AG04449 (cell line): Measurements from ENCODE around the gene BMPR1B.

Source experiments
- CTCF ChIA-PET: fragments of 350-600 bp; formaldehyde crosslinking; extraction: SDS; loops from one replicate; lab custom pipeline; 2021; ENCODE audit warnings: antibody characterized with exemption; lab: Yijun Ruan, JAX
- POLR2A ChIA-PET: fragments of 400-600, 350-600 bp; formaldehyde crosslinking; extraction: SDS; loops from one replicate; lab custom pipeline; 2020; ENCODE audit warnings: antibody characterized with exemption, inconsistent platforms; lab: Yijun Ruan, JAX
- DNase-seq: peaks from one replicate; pipeline ENCODE4 v3.0.0-alpha.2; 2010; ENCODE audit warnings: low read depth, low spot score
- H3K4me3 ChIP-seq: 2 replicates; pipeline ENCODE4 v1.5.1; 2011; ENCODE audit warnings: low read depth, mild to moderate bottlenecking, control low read depth, low read length
- TF ChIP-seq, protein P1 (sequence below): IDR thresholded peaks from one replicate; pipeline ENCODE4 v1.5.1; 2011; ENCODE audit warnings: mild to moderate bottlenecking, moderate library complexity, low read length, control low read depth, inconsistent platforms; ENCODE audit not compliant: insufficient read depth; ENCODE audit errors: missing control alignments

Gene BMPR1B

DNA sequence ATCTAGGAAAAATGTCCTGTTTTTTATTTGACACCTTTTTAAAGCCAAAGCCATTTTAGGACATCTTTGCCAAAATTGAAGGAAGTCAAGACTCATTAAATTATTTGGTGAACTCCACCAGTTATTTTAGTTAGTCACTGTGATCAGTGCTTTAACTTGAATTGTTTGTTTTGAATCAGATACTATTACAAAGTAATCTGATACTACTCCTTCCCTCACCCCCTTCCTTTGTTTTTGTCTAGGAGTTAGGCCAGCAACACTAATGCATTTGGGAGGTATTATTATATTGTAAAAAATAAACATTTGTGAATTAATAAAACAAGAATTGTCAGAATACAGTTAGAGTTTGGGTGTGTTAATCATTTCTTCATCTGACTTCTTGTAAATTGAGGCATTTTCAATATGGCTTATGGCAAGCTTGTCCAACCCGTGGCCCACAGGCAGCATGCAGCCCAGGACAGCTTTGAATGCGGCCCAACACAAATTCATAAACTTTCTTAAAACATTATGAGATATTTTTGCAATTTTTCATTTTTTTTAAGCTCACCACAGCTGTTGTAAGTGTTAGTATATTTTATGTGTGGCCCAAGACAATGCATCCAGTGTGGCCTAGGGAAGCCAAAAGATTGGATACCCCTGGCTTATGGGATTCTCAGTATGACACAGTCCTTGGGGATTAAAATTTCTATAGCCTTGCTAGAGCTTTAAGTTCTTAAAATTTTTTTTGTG, 182.2 kb downstream of the BMPR1B start:
- ChIA-PET POLR2A (no interaction called here), CTCF (no interaction called here)
- TF ChIP-seq, protein P1, sequence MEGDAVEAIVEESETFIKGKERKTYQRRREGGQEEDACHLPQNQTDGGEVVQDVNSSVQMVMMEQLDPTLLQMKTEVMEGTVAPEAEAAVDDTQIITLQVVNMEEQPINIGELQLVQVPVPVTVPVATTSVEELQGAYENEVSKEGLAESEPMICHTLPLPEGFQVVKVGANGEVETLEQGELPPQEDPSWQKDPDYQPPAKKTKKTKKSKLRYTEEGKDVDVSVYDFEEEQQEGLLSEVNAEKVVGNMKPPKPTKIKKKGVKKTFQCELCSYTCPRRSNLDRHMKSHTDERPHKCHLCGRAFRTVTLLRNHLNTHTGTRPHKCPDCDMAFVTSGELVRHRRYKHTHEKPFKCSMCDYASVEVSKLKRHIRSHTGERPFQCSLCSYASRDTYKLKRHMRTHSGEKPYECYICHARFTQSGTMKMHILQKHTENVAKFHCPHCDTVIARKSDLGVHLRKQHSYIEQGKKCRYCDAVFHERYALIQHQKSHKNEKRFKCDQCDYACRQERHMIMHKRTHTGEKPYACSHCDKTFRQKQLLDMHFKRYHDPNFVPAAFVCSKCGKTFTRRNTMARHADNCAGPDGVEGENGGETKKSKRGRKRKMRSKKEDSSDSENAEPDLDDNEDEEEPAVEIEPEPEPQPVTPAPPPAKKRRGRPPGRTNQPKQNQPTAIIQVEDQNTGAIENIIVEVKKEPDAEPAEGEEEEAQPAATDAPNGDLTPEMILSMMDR, result no peak
- DNase-seq, result no peak
- H3K4me3 ChIP-seq, result no peak overlapping the region

DNA sequence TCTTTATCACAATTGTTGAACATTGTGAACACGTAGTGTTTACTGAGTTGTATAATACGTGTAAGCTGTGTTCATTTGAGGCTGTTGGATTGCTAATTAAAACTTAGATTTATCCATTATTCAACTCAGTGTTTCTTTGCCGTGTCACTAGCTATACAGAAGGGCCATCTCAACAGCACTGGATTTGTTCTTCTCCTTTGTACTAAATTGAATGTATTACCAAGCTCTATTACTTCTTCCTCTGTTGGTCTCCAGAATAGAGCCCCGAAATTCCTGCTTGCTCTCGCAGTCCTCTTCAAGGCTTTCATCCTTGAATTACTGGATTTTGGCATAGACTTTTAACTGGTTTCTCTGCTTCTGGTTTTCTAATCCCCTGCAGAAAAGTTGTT, 182.8 kb downstream of the BMPR1B start:
- POLR2A ChIA-PET, result no interaction called here
- TF ChIP-seq, protein P1, result no peak
- no peak for DNase-seq
- no peak overlapping the region for H3K4me3 ChIP-seq
- CTCF ChIA-PET, result no interaction called here

DNA sequence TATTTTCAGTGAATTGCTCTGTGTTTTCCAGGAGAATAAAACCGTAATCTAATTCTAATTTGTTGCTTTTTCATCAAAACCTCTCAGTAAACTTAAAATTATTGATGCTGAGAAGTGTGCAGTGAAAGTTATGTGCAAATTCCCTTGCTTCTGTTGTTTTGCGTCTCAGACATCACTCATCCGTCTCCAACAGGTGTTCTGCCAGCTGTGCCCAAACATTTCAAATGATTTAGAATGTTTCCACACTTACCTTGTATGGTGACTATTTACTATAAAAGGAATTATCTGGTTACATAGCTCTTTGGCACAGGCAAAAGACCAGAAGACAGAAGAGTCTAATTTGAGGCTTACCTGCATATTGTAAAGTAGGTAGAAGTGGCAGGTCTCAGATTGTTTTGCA, 184.0 kb downstream of the BMPR1B start:
- DNase-seq, result no peak
- no peak overlapping the region for H3K4me3 ChIP-seq
- ChIA-PET CTCF (no interaction called here), POLR2A (no interaction called here)
- TF ChIP-seq, protein P1, result no peak

DNA sequence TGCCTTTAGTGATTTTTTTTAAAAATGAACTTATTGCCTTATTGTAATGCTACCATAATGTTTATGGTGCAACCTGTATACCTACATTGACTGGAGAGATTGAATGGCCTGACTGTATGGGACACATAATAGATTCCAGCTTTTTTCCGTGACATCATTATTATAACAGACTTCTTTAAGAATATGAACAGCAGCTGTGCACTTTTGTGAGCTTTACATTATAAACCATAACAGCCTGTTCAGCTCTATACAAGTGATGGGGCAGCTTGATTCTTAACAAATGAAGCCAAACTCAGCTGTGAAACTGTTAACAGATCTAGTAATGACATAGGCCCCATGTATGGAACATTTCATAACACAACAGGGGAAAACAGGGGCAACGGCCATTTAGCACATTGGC, 187.0 kb downstream of the BMPR1B start:
- DNase-seq, result no peak
- CTCF ChIA-PET, result no interaction called here
- POLR2A ChIA-PET, result no interaction called here
- TF ChIP-seq, protein P1, result no peak
- no peak overlapping the region for H3K4me3 ChIP-seq

DNA sequence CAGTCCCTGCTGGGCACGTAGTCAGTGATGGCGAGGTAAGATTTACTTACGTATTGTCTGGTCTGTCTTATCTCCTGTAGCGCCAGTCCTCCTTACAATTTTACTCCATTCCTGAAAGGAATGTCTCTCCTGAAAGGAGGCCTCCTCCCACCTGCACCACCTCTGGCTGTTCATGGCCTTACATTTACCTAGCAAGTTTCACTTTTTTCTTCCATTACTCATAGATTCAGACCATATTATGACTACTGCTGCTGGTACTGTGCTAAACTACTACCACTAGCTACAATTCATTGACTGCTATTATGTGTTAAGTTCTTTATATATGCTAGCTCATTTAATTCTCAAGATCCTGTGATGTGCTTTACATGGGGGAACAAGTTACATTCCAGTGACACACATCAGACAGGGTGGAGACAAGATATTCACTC, 189.9 kb downstream of the BMPR1B start:
- ChIA-PET POLR2A (no interaction called here), CTCF (no interaction called here)
- TF ChIP-seq, protein P1, result no peak
- no peak overlapping the region for H3K4me3 ChIP-seq
- no peak for DNase-seq

DNA sequence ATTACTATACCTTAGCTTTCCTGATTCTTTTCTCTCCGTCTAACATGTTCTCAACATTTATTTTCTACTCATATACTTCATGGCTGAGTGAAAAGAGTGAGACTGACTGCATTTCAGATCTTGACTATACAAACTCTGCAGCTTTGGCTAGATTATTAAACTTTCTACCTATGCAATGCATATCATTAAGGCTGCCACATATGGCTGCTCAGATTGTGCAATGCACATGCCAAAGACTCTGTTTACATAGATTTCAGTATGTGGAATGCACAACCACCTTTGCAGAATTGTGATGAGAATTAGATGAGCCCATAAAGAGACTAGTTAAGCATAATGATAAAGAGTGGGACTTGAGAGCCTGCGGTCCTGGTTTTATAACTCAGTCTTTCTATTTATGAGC, 196.5 kb downstream of the BMPR1B start:
- TF ChIP-seq, protein P1, result no peak
- no peak for DNase-seq
- H3K4me3 ChIP-seq, result no peak overlapping the region
- ChIA-PET CTCF (no interaction called here), POLR2A (no interaction called here)
